Right lobe of liver (tissue), 6 donors: ENCODE results near the gene AOAH. TPM values are rescaled to one million over a fixed set of nuclear protein-coding genes. Genes with fewer than 3 reads are reported as not detected.

Source experiments
- ATAC-seq, 4 donors: fragments of 200-7000 bp; cut with Tn5 transposase; one replicate each; pipeline ENCODE4 v1.9.1; 2020; ENCODE audit warnings: mild to moderate bottlenecking in 4 of 4, moderate library complexity in 4 of 4
- DNase-seq, 3 donors: peaks; one replicate each; pipeline ENCODE4 v3.0.0-alpha.2; 2020
- H3K27ac ChIP-seq, 3 donors: fragments of 200-600 bp; one replicate each; pipeline ENCODE4 v1.8.0; 2022
- H3K27me3 ChIP-seq, 2 donors: fragments of 200-600 bp; one replicate each; pipeline ENCODE4 v1.8.0; 2022
- H3K36me3 ChIP-seq, 4 donors: fragments of 200-600 bp; sonication (generic) in 1 of 4; one replicate each; pipeline versions ENCODE4 v1.5.1 to v1.8.0; 2017 to 2022; ENCODE audit warnings: control low read depth in 1 of 4
- H3K4me1 ChIP-seq, 4 donors: fragments of 200-600 bp; sonication (generic) in 1 of 4; one replicate each; pipeline versions ENCODE4 v1.5.1 to v1.8.0; 2017 to 2022; ENCODE audit warnings: control low read depth in 1 of 4
- H3K4me3 ChIP-seq, 3 donors: fragments of 200-600 bp; one replicate each; pipeline ENCODE4 v1.8.0; 2022
- H3K9me3 ChIP-seq, 4 donors: fragments of 200-600 bp; sonication (generic) in 1 of 4; one replicate each; pipeline versions ENCODE4 v1.5.1 to v1.8.0; 2017 to 2022; ENCODE audit warnings: control low read depth in 1 of 4
- CTCF ChIP-seq, 4 donors: fragments of 200-600 bp in 3 of 4; fragments of 450-650 bp in 1 of 4; IDR thresholded peaks; one replicate each; pipeline versions ENCODE4 v1.5.1 to v1.8.0; 2016 to 2022; ENCODE audit warnings: antibody characterized with exemption in 4 of 4, mild to moderate bottlenecking in 2 of 4
- POLR2A ChIP-seq: fragments of 450-650 bp; IDR thresholded peaks from one replicate; pipeline ENCODE4 v1.6.1; 2017; ENCODE audit warnings: antibody characterized with exemption, mild to moderate bottlenecking
- WGBS: methylation state at CpG from one replicate; pipeline ENCODE4 v1.1.6; 2018; ENCODE audit warnings: low coverage, low lambda C conversion rate; ENCODE audit not compliant: insufficient coverage; ENCODE audit errors: missing lambda C conversion rate; 5-methylcytosine and 5-hydroxymethylcytosine counted together
- intact Hi-C, 2 donors: fragments of 100-400 bp; cut with DNase I; formaldehyde crosslinking; loops; one replicate each; pipeline versions ENCODE4 v1.11.2 to v1.14.1; 2022
- total RNA-seq, 6 experiments: library from RNA; depleted of rRNA in 2 of 6; stranded (reverse); fragments of >200 nt in 2 of 6; fragmentation: NEBNext Ultra II Directional in 3 of 6; extraction: Animal tissue kit (Norgen Biotek cat#: 25700) in 3 of 6; gene quantifications; one replicate each; pipeline versions ENCODE4 v1.1.0 to v1.2.4, GENCODE V29; 2016 to 2023
- donor health status: DM: no; HTN: yes; CAD: no.
- donor health status: DM: no; HTN: no; CAD: no.
- donor health status: DM: no; HTN: no; CAD: no.
- donor health status: DM: no; HTN: yes; CAD: no.
- donor health status: DM: no; HTN: yes; CAD: no.

The AOAH gene
- total RNA-seq, 6 experiments from 2014 or later, result 2.9 to 11.3 (median 6.4) TPM

GRCh38 chr7:36570528-36571189, 153.6 kb downstream of the AOAH start:
- Histone ChIP-seq H3K27me3 (no peaks in the 10 kb centered on the region), H3K36me3 (no peaks in the 10 kb centered on the region), H3K4me1 (peaks cover 0 to 14% (median 1%) of the 10 kb centered on the region in 4 donors), H3K9me3 (no peaks in the 10 kb centered on the region), H3K4me3 (no peak overlapping the region), H3K27ac (no peak overlapping the region)
- ATAC-seq, result no peak
- intact Hi-C loops, result no loop called here
- no peak for TF ChIP-seq CTCF (IDR thresholded peaks at IDR 0.05)
- TF ChIP-seq POLR2A, result no peak
- WGBS, result 63% methylated on average over 9 of the region's 11 CpGs
- no peak for DNase-seq

- intact Hi-C loops, result no loop called here
- ATAC-seq (peak in 3 of 4 donors; percentile 17 to 34 (median 27)), DNase-seq (no peak)
- Histone ChIP-seq H3K36me3 (no peaks in the 10 kb centered on the region), H3K4me1 (peaks cover 0 to 21% (median 4%) of the 10 kb centered on the region in 4 donors), H3K4me3 (no peak overlapping the region), H3K27ac (no peak overlapping the region), H3K27me3 (no peaks in the 10 kb centered on the region), H3K9me3 (no peaks in the 10 kb centered on the region)
- TF ChIP-seq POLR2A (no peak), CTCF (IDR thresholded peaks at IDR 0.05) (no peak)
- 45% methylated on average over 1 of the region's 1 CpG for WGBS
Measured at GRCh38 chr7:36568452-36568849, 155.8 kb downstream of the AOAH start.

- Histone ChIP-seq H3K36me3 (no peaks in the 10 kb centered on the region), H3K4me3 (no peak overlapping the region), H3K4me1 (peaks cover 0 to 21% (median 4%) of the 10 kb centered on the region in 4 donors), H3K27ac (no peak overlapping the region), H3K27me3 (no peaks in the 10 kb centered on the region), H3K9me3 (no peaks in the 10 kb centered on the region)
- no peak for DNase-seq
- intact Hi-C loops, result no loop called here
- no peak for TF ChIP-seq POLR2A
- TF ChIP-seq CTCF (IDR thresholded peaks at IDR 0.05), result no peak
- peak in 1 of 4 donors; percentile 6 for ATAC-seq
- 79% methylated on average over 6 of the region's 7 CpGs for WGBS
Measured at GRCh38 chr7:36567699-36568451, 156.4 kb downstream of the AOAH start.

GRCh38 chr7:36565792-36566356, 158.4 kb downstream of the AOAH start:
- DNase-seq, result no peak
- Histone ChIP-seq H3K27ac (peak overlapping the region in 1 of 3 donors; percentile 20), H3K36me3 (no peaks in the 10 kb centered on the region), H3K4me3 (no peak overlapping the region), H3K9me3 (no peaks in the 10 kb centered on the region), H3K27me3 (no peaks in the 10 kb centered on the region), H3K4me1 (peaks cover 0 to 21% (median 4%) of the 10 kb centered on the region in 4 donors)
- TF ChIP-seq CTCF (IDR thresholded peaks at IDR 0.05), result no peak
- TF ChIP-seq POLR2A, result no peak
- intact Hi-C loops, result no loop called here
- ATAC-seq, result peak; percentile 51 to 78 (median 66)
- 37% methylated on average over 5 of the region's 5 CpGs for WGBS
